ENCODE results near the gene LRTM2.

LRTM2 gene

DNA sequence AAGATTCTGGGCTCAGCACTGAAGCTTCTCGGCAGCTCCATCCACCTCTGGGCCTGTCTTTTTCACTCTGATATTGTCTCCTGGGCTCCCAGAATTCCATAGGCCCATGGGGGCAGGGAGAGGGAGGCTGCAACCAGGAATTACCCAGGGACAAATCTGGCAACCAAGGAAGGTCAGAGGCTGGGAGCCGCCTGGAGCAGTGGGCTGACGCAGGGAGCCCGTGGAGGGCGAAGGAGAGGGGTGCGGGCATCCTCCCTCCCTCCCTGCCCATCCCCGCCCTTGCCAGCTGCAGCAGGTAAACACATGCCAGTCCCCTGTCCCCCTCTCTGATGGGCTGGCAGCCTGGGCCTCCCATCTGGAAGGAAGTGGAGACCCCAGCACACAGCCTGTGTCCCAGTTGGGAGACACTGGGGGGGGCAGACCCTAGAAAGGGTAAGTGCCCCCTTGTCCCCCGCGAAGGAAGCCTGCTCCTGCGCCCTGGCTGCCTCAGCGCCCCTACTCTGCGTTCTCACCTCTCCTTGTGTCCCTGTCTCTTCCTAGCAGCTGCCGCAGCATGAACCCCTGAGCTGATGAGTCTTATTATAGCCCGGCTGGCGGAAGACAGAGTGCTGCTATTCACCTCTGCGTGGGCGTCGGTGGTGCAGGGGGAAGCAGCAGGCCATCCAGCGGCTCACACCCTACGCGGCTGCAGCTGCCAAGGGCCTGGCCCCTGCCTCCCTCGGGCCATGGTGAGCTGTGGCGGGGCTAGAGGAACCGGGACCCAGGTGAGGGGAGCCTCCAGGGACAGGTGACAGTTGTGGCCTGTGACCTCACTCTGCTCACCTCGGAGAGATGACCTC, 6.7 kb downstream of the LRTM2 start:
- H3K4me3 ChIP-seq (ENCODE audit: low read depth, low read length): no peak overlapping the region
- TF ChIP-seq, protein P1, sequence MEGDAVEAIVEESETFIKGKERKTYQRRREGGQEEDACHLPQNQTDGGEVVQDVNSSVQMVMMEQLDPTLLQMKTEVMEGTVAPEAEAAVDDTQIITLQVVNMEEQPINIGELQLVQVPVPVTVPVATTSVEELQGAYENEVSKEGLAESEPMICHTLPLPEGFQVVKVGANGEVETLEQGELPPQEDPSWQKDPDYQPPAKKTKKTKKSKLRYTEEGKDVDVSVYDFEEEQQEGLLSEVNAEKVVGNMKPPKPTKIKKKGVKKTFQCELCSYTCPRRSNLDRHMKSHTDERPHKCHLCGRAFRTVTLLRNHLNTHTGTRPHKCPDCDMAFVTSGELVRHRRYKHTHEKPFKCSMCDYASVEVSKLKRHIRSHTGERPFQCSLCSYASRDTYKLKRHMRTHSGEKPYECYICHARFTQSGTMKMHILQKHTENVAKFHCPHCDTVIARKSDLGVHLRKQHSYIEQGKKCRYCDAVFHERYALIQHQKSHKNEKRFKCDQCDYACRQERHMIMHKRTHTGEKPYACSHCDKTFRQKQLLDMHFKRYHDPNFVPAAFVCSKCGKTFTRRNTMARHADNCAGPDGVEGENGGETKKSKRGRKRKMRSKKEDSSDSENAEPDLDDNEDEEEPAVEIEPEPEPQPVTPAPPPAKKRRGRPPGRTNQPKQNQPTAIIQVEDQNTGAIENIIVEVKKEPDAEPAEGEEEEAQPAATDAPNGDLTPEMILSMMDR (IDR thresholded peaks at IDR 0.05; ENCODE audit: low read depth, low read length, missing control alignments): no peak
- in situ Hi-C loops (cut with HindIII; ENCODE audit: low sequenced_read_pairs): no loop called here
- no peak for DNase-seq (ENCODE audit: low read depth)

DNA sequence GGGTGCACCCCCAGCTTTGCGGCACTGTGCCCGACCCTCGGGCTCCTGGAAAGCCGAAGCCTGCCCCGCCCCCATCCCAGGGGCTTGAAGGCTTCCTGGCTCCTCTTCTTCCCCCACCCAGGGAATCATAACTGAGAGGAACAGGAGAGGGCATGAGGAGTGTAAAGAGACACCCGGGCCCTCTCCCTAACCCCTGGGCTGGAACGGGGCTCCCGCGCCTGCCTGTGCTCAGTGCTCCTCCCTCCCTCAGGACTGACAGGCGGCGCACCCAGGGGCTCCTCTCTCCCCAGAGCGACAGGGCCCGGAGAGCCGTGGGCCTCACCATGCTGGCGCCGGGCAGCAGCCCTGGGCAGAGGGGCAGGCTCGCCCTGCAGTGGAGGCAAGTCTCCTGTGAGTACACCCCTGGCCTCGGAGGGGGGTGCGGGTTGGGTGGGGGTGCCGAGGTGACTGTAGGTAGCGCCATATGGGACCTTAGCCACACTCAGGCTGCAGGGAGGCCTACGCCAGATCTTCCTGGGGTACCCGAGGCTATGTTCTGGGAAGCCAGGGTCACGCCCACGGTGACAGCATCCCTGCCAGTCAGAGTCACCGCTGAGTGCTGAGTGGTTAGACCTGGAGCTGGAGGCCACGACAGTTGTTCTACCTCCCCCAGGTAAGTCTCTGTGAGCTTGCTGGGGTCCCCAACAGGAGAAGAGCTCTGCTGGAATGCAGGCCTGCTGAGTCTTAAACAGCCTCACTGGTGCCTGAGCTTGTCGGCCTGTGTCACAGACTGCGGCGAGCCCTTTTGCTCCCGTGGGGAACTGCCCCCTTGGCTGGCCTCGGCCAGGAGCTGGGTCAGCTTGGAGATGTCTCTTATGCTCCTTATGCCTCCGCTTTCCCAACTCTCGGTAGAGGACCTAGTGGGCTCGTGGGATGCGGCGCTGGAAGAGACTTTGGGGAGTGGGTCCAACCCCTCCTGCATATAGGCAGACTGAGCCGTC, 7.8 kb downstream of the LRTM2 start:
- TF ChIP-seq, protein P1 (IDR thresholded peaks at IDR 0.05; ENCODE audit: low read depth, low read length, missing control alignments): no peak
- in situ Hi-C loops (cut with HindIII; ENCODE audit: low sequenced_read_pairs): no loop called here
- H3K4me3 ChIP-seq (ENCODE audit: low read depth, low read length): no peak overlapping the region
- DNase-seq (ENCODE audit: low read depth): no peak

DNA sequence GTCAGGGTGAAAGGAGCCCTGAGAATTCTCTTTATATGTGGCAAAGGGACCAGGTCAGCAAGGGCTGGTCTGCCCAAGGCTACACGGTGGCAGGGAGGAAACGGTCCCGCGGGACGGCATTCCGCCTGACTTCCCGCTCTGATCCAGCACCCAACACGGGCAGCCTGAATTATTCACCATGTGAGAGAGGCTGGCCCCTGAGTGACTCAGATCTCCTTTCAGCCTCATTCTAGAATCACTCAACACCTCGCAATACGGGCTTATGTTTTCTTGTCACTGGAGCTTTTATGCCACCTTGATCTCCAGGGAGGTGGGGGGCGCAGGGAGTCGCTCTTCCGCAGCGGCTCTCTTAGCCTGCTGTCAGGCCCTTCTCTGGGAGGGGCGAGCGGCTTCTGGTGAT, 8.5 kb downstream of the LRTM2 start:
- TF ChIP-seq, protein P1 (IDR thresholded peaks at IDR 0.05; ENCODE audit: low read depth, low read length, missing control alignments): no peak
- in situ Hi-C loops (cut with HindIII; ENCODE audit: low sequenced_read_pairs): no loop called here

DNA sequence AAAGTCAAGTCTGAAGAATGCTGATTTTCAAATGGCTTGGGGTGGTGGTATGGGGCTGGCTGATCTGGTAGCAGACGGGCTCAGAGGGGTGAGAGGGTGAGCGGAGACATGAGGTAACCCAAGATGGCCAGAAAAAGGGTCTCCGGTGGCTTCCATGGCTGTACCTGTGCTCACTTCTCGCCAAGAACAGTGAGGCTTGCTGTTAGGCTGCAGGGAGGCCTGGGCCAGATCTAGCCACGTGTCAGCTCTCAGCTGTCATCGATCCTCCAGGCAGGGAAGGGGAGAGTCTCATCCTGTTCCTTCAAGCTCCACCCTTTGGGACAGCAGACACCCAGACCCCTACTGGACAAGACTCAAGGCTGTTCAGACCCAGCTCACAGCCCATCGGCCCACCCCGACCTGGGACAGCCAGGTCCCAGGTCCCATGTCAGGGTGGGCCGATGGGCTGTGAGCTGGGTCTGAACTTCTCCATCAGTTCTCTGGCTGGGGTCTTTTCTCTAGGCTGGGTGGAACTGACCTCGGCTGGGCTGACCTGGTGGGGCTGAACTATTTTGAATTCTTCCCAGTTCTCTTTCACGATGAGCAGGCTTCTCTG, 9.0 kb downstream of the LRTM2 start:
- DNase-seq (ENCODE audit: low read depth): no peak
- TF ChIP-seq, protein P1 (IDR thresholded peaks at IDR 0.05; ENCODE audit: low read depth, low read length, missing control alignments): no peak
- no peak overlapping the region for H3K4me3 ChIP-seq (ENCODE audit: low read depth, low read length)
- in situ Hi-C loops (cut with HindIII; ENCODE audit: low sequenced_read_pairs): no loop called here

More for the DNA sequence above, 8.5 kb downstream of the LRTM2 start:
- DNase-seq (ENCODE audit: low read depth): no peak
- no peak overlapping the region for H3K4me3 ChIP-seq (ENCODE audit: low read depth, low read length)

DNA sequence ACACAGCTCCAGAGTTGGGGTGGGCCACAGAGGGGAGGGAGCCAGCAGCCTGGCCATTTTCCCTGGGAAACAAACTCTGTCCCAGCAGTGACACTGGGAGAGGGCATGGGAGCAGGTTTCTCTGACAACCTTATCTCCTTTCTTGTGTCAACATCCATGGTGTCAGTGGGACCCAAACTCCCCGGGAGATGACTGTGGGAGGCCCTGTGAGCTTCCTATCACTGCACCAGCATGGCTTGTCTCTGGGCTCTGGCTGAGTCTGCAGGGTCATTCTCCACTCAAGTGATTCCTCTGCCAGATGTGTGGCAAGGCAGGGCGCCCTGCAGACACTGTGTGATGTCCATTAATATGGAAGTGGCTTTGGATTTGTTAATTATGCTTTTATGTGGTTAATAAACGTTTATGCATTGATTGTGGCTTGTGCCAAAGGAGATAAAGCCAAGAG, 10.1 kb downstream of the LRTM2 start:
- H3K4me3 ChIP-seq (ENCODE audit: low read depth, low read length): no peak overlapping the region
- in situ Hi-C loops (cut with HindIII; ENCODE audit: low sequenced_read_pairs): no loop called here
- no peak for DNase-seq (ENCODE audit: low read depth)
- TF ChIP-seq, protein P1 (IDR thresholded peaks at IDR 0.05; ENCODE audit: low read depth, low read length, missing control alignments): no peak

All from astrocyte of the cerebellum (primary cell).